HG03521 (cell line): ENCODE data around the gene KIF20A.
A peak's percentile ranks its signal among the peaks of the same experiment; 100 is the strongest.
"Not testable (repeated sequence)": the region's sequence is repeated elsewhere in the genome, so short reads cannot be mapped to it uniquely, and the experiment has no call there.

Experiments used
- ATAC-seq: cut with Tn5 transposase; IDR thresholded peaks from one replicate; pipeline ENCODE4 v1.9.1; 2021; ENCODE audit warnings: mild to moderate bottlenecking, moderate library complexity; ENCODE audit not compliant: unreplicated experiment

KIF20A gene

GRCh38 chr5:138182808-138183207 lies 3.9 kb downstream of the KIF20A start:
- no peak for ATAC-seq

- ATAC-seq: no peak
Measured at GRCh38 chr5:138186002-138186447, 7.1 kb downstream of the KIF20A start.

- ATAC-seq: no peak
Measured at GRCh38 chr5:138188626-138189025, 9.7 kb downstream of the KIF20A start.

GRCh38 chr5:138192826-138193225 lies 13.9 kb downstream of the KIF20A start:
- no peak for ATAC-seq

- not testable (repeated sequence) for ATAC-seq
Measured at GRCh38 chr5:138193859-138194258, 14.9 kb downstream of the KIF20A start.

- no peak for ATAC-seq
Measured at GRCh38 chr5:138210985-138211384, 32.1 kb downstream of the KIF20A start.

- ATAC-seq: peak; percentile 12
Measured at GRCh38 chr5:138212828-138213160, 33.9 kb downstream of the KIF20A start.

GRCh38 chr5:138213161-138214029 lies 34.5 kb downstream of the KIF20A start, which contains the start of gene CDC23:
Gene CDC23, minus strand, starts transcription at chr5:138213323. Its CDS starts 11 bp downstream, at chr5:138213312.
- ATAC-seq: peak; percentile 97

GRCh38 chr5:138216799-138217198 lies 37.9 kb downstream of the KIF20A start:
- no peak for ATAC-seq

- ATAC-seq: no peak
Measured at GRCh38 chr5:138223532-138223931, 44.6 kb downstream of the KIF20A start.

GRCh38 chr5:138224712-138225111 lies 45.8 kb downstream of the KIF20A start:
- ATAC-seq: no peak

- ATAC-seq: no peak
Measured at GRCh38 chr5:138226910-138227309, 48.0 kb downstream of the KIF20A start.

- ATAC-seq: no peak
Measured at GRCh38 chr5:138229387-138229786, 50.5 kb downstream of the KIF20A start.

GRCh38 chr5:138230261-138230660 lies 51.3 kb downstream of the KIF20A start:
- ATAC-seq: no peak

- no peak for ATAC-seq
Measured at GRCh38 chr5:138230981-138231589, 52.2 kb downstream of the KIF20A start.

GRCh38 chr5:138233280-138233679 lies 54.4 kb downstream of the KIF20A start:
- ATAC-seq: no peak

- ATAC-seq: no peak
Measured at GRCh38 chr5:138234651-138235050, 55.7 kb downstream of the KIF20A start.
